HG03571 (cell line): ENCODE data around the gene OMP.
"Not testable (repeated sequence)": the region's sequence is repeated elsewhere in the genome, so short reads cannot be mapped to it uniquely, and the experiment has no call there.

Source experiments
- ATAC-seq: cut with Tn5 transposase; IDR thresholded peaks from one replicate; pipeline ENCODE4 v1.9.1; 2021; ENCODE audit not compliant: unreplicated experiment

Gene OMP

GRCh38 chr11:77102246-77103210 lies at the start of gene OMP:
OMP (plus strand) TSS chr11:77102840; CDS start chr11:77102840, 0 bp downstream.
- no peak for ATAC-seq

- no peak for ATAC-seq
Observed at GRCh38 chr11:77053217-77054015, 49.2 kb upstream of the OMP start.

GRCh38 chr11:77054084-77054483 lies 48.6 kb upstream of the OMP start:
- ATAC-seq: no peak

- ATAC-seq: no peak
Observed at GRCh38 chr11:77055101-77055561, 47.5 kb upstream of the OMP start.

- ATAC-seq: no peak
Observed at GRCh38 chr11:77055913-77056312, 46.7 kb upstream of the OMP start.

GRCh38 chr11:77056814-77057402 lies 45.7 kb upstream of the OMP start:
- ATAC-seq: no peak

- ATAC-seq: no peak
Observed at GRCh38 chr11:77057938-77058474, 44.6 kb upstream of the OMP start.

- no peak for ATAC-seq
Observed at GRCh38 chr11:77058900-77059299, 43.7 kb upstream of the OMP start.

- ATAC-seq: no peak
Observed at GRCh38 chr11:77059806-77060205, 42.8 kb upstream of the OMP start.

GRCh38 chr11:77060234-77060633 lies 42.4 kb upstream of the OMP start:
- ATAC-seq: no peak

- not testable (repeated sequence) for ATAC-seq
Observed at GRCh38 chr11:77061258-77061657, 41.4 kb upstream of the OMP start.

GRCh38 chr11:77062924-77063323 lies 39.7 kb upstream of the OMP start:
- no peak for ATAC-seq

GRCh38 chr11:77063407-77063806 lies 39.2 kb upstream of the OMP start:
- no peak for ATAC-seq

GRCh38 chr11:77063861-77064260 lies 38.8 kb upstream of the OMP start:
- no peak for ATAC-seq

- no peak for ATAC-seq
Observed at GRCh38 chr11:77064648-77065217, 37.9 kb upstream of the OMP start.

GRCh38 chr11:77065878-77066228 lies 36.8 kb upstream of the OMP start:
- no peak for ATAC-seq

- ATAC-seq: peak; percentile 80
Observed at GRCh38 chr11:77066229-77067042, 36.2 kb upstream of the OMP start, which contains the start of gene CAPN5. CAPN5 (plus strand) TSS chr11:77066971; CDS start chr11:77084887, 17,916 bp downstream.

GRCh38 chr11:77067861-77068443 lies 34.7 kb upstream of the OMP start:
- no peak for ATAC-seq
